Smooth muscle cell (in vitro differentiated cells): ENCODE results near the gene BAG3. TPM values are rescaled to one million over a fixed set of nuclear protein-coding genes. Genes with fewer than 3 reads are reported as not detected.

Experiments
- DNase-seq: peaks from one replicate; lab custom pipeline; 2025; ENCODE audit not compliant: unreplicated experiment; lab: John Stamatoyannopoulos, UW
- H2AFZ ChIP-seq: fragments of 200-600 bp; sonication (generic); 2 replicates; pipeline ENCODE4 v1.6.0; 2016; ENCODE audit warnings: antibody characterized with exemption, low read depth, mild to moderate bottlenecking
- H3F3A ChIP-seq: fragments of 200-600 bp; sonication (generic); 2 replicates; pipeline ENCODE4 v1.6.0; 2017; ENCODE audit warnings: antibody characterized with exemption, low read depth
- H3K27ac ChIP-seq: fragments of 200-600 bp; sonication (generic); 2 replicates; pipeline ENCODE4 v1.5.1; 2016; ENCODE audit warnings: low read depth, mild to moderate bottlenecking
- H3K27me3 ChIP-seq: fragments of 200-600 bp; sonication (generic); 2 replicates; pipeline ENCODE4 v1.6.1; 2016; ENCODE audit warnings: low read depth, mild to moderate bottlenecking
- H3K36me3 ChIP-seq: fragments of 200-600 bp; sonication (generic); 2 replicates; pipeline ENCODE4 v1.5.1; 2016; ENCODE audit warnings: low read depth
- H3K4me1 ChIP-seq: fragments of 200-600 bp; sonication (generic); 2 replicates; pipeline ENCODE4 v1.5.1; 2016; ENCODE audit warnings: low read depth
- H3K4me2 ChIP-seq: fragments of 200-600 bp; sonication (generic); 2 replicates; pipeline ENCODE4 v1.6.0; 2016; ENCODE audit warnings: mild to moderate bottlenecking
- H3K4me3 ChIP-seq: fragments of 200-600 bp; sonication (generic); 2 replicates; pipeline ENCODE4 v1.5.1; 2016; ENCODE audit warnings: mild to moderate bottlenecking
- H3K79me2 ChIP-seq: fragments of 200-600 bp; sonication (generic); 2 replicates; pipeline ENCODE4 v1.6.0; 2016; ENCODE audit warnings: low read depth, mild to moderate bottlenecking
- H3K9ac ChIP-seq: fragments of 200-600 bp; sonication (generic); 2 replicates; pipeline ENCODE4 v1.6.0; 2016; ENCODE audit warnings: low read depth
- H3K9me3 ChIP-seq: fragments of 200-600 bp; sonication (generic); replicated peaks from 2 replicates; pipeline ENCODE4 v1.5.1; 2016; ENCODE audit warnings: low read depth
- H4K20me1 ChIP-seq: fragments of 200-600 bp; sonication (generic); 2 replicates; pipeline ENCODE4 v1.6.0; 2016; ENCODE audit warnings: low read depth
- WGBS: methylation state at CpG from one replicate; pipeline ENCODE4 v1.1.7; 2016; ENCODE audit warnings: low lambda C conversion rate; 5-methylcytosine and 5-hydroxymethylcytosine counted together
- polyA plus RNA-seq: library from polyadenylated mRNA; unstranded; fragments of >200 nt; fragmentation: Nextera tagmentation; extraction: Ambion mirVana; gene quantifications from 2 replicates; pipeline ENCODE4 v1.2.1, GENCODE V29; 2016
- total RNA-seq: library from RNA; depleted of rRNA; stranded (reverse); fragments of >200 nt; gene quantifications from 2 replicates; pipeline ENCODE4 v1.2.3, GENCODE V29; 2014
- TF ChIP-seq, protein P1 (sequence below): fragments of 200-600 bp; sonication (generic); IDR thresholded peaks from 2 replicates; pipeline ENCODE4 v1.5.1; 2017; ENCODE audit warnings: borderline replicate concordance, mild to moderate bottlenecking, antibody characterized with exemption; ENCODE audit not compliant: insufficient read depth, poor library complexity, severe bottlenecking

Gene BAG3
- total and polyA plus RNA-seq, 2 experiments from 2014 or later: 25.5 to 73.7 TPM

DNA sequence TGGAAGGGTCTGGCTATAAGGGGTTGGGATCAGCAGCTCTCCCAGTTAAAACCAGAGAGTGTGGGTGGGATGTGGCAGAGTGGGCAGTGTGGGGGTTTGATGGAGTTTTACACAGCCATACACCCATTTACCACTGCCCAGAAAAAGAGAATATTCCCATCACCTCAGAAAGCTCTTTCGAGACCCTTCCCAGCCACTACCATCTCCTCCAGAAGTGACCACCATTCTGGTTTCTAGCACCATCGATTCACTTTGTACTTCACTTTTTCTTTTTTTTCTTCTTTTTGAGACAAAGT lies 15.5 kb downstream of the BAG3 start:
- H4K20me1 ChIP-seq: peaks cover 99% of the 10 kb centered on the region
- peaks cover 6% of the 10 kb centered on the region for H3F3A ChIP-seq
- no peak for DNase-seq
- peak overlapping the region; percentile 75 for H3K27ac ChIP-seq
- peaks cover 81% of the 10 kb centered on the region for H3K79me2 ChIP-seq
- no peaks in the 10 kb centered on the region for H3K27me3 ChIP-seq
- no peak overlapping the region for H3K4me3 ChIP-seq
- no peak overlapping the region for H3K9ac ChIP-seq
- 98% methylated on average over 2 of the region's 2 CpGs for WGBS
- H3K4me1 ChIP-seq: peaks cover 22% of the 10 kb centered on the region
- no peaks in the 10 kb centered on the region for H3K9me3 ChIP-seq
- TF ChIP-seq, protein P1, sequence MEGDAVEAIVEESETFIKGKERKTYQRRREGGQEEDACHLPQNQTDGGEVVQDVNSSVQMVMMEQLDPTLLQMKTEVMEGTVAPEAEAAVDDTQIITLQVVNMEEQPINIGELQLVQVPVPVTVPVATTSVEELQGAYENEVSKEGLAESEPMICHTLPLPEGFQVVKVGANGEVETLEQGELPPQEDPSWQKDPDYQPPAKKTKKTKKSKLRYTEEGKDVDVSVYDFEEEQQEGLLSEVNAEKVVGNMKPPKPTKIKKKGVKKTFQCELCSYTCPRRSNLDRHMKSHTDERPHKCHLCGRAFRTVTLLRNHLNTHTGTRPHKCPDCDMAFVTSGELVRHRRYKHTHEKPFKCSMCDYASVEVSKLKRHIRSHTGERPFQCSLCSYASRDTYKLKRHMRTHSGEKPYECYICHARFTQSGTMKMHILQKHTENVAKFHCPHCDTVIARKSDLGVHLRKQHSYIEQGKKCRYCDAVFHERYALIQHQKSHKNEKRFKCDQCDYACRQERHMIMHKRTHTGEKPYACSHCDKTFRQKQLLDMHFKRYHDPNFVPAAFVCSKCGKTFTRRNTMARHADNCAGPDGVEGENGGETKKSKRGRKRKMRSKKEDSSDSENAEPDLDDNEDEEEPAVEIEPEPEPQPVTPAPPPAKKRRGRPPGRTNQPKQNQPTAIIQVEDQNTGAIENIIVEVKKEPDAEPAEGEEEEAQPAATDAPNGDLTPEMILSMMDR: no peak
- no peak overlapping the region for H3K4me2 ChIP-seq
- H3K36me3 ChIP-seq: no peaks in the 10 kb centered on the region
- H2AFZ ChIP-seq: no peak overlapping the region

DNA sequence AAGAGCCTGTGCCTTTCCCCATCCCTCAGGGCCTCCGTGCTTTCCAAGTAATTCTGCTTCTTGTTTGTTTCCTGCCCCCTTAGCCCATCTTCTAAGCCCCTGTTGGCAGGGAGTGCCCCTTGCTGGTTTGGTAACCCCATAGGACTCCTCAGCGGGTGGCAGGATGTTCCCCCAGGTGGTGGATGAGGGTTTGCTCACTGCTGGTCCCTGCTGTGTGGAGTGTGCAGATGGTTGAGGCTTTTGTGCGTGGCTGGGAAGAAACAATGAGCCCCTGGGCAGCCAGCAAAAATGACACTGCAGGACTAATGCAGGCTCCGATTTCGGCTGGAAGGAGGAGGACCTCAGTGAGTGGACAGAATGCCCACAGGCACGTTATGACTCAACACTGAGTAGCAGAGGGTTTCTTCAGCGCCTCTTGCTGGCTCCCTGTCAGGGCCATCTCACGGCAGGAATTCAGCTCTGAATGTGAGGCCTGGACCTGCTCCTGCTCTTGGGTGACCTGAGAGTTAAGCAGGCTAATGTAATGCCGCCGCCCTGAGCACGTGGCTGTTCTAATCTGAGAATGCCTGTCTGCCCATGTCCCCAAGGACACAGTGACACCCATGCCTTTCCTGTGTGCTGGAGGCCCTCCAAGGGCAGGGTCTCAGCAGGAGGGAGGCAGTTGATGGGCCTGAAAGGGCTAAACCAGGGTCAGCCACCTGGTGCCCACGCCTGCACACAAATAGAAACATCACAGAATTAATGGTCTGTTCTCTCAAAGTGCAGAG lies 16.6 kb downstream of the BAG3 start:
- H3K36me3 ChIP-seq: no peaks in the 10 kb centered on the region
- peaks cover 6% of the 10 kb centered on the region for H3F3A ChIP-seq
- H3K4me1 ChIP-seq: peaks cover 22% of the 10 kb centered on the region
- peaks cover 99% of the 10 kb centered on the region for H4K20me1 ChIP-seq
- WGBS: 13% methylated on average over 12 of the region's 12 CpGs
- no peak overlapping the region for H2AFZ ChIP-seq
- TF ChIP-seq, protein P1: no peak
- peaks cover 72% of the 10 kb centered on the region for H3K79me2 ChIP-seq
- peak; percentile 20 for DNase-seq
- H3K9ac ChIP-seq: no peak overlapping the region
- H3K27ac ChIP-seq: peak overlapping the region; percentile 77
- H3K4me3 ChIP-seq: no peak overlapping the region
- H3K27me3 ChIP-seq: no peaks in the 10 kb centered on the region
- H3K4me2 ChIP-seq: peak overlapping the region; percentile 62
- H3K9me3 ChIP-seq: no peaks in the 10 kb centered on the region

DNA sequence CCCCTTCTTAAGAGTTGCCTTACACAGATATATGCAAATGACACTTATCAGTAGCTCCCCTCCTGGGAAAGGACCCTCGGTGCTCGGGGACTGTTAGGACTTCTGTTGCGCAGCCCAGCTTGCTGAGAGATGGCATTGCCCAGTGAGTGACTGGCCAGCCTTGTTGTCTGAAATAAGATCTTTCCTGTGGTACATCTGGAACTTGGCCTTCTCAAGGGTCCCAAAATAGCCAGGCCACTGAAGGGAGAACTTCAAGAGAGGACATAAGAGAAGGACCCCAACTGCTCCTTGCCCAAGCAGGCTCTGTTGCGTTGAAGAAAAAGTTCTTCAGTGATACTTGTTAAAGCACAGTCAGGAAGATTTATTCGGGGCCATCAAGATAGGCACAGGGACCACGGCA lies 17.3 kb downstream of the BAG3 start:
- Histone ChIP-seq H3K9ac (peak overlapping the region; percentile 16), H3F3A (peaks cover 7% of the 10 kb centered on the region), H2AFZ (no peak overlapping the region), H3K27me3 (no peaks in the 10 kb centered on the region), H4K20me1 (peaks cover 99% of the 10 kb centered on the region), H3K79me2 (peaks cover 69% of the 10 kb centered on the region), H3K27ac (peak overlapping the region; percentile 77), H3K4me3 (no peak overlapping the region), H3K4me2 (peak overlapping the region; percentile 57), H3K4me1 (peaks cover 28% of the 10 kb centered on the region), H3K36me3 (no peaks in the 10 kb centered on the region), H3K9me3 (no peaks in the 10 kb centered on the region)
- no peak for DNase-seq
- TF ChIP-seq, protein P1: no peak
- WGBS: 88% methylated on average over 6 of the region's 6 CpGs

DNA sequence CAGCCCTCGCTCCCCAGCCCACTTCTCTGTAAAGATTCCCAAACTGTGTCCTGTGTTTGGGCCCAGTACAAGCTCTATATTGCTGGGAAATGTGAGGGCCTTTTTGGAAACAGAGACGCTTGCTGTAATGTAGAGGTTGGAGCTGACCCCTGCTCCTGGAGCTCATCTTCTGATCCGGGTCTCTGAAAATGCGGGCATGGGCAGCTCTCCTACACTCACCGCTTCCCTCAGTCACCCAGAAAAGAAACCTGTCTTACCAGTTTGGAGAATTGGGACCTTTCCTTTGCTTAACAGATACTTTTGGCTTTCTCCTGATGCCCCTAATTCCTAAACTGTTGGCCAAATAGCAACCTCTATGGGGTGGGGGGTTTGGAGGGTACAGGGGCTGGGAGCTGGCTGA lies 18.2 kb downstream of the BAG3 start:
- peaks cover 65% of the 10 kb centered on the region for H3K79me2 ChIP-seq
- H3K9me3 ChIP-seq: no peaks in the 10 kb centered on the region
- no peak overlapping the region for H2AFZ ChIP-seq
- no peaks in the 10 kb centered on the region for H3K27me3 ChIP-seq
- WGBS: 84% methylated on average over 5 of the region's 5 CpGs
- no peak overlapping the region for H3K4me3 ChIP-seq
- no peak overlapping the region for H3K4me2 ChIP-seq
- peaks cover 7% of the 10 kb centered on the region for H3K36me3 ChIP-seq
- peaks cover 13% of the 10 kb centered on the region for H3F3A ChIP-seq
- H3K27ac ChIP-seq: no peak overlapping the region
- H3K4me1 ChIP-seq: peaks cover 28% of the 10 kb centered on the region
- peaks cover 99% of the 10 kb centered on the region for H4K20me1 ChIP-seq
- no peak for DNase-seq
- TF ChIP-seq, protein P1: no peak
- no peak overlapping the region for H3K9ac ChIP-seq
